ENCODE data around the gene PIM3.

- TF ChIP-seq CTCF (IDR thresholded peaks at IDR 0.05; ENCODE audit: control extremely low read depth in 1 of 3, insufficient read depth in 1 of 3, low read depth in 1 of 3, low read length in 3 of 3) (no peak), EP300 (IDR thresholded peaks at IDR 0.05; ENCODE audit: borderline replicate concordance in 1 of 2, low read depth in 2 of 2, low read length in 2 of 2) (no peak), POLR2AphosphoS5 (IDR thresholded peaks at IDR 0.05; ENCODE audit: low read depth, low read length) (no peak), SP1 (IDR thresholded peaks at IDR 0.05; ENCODE audit: low read depth, low read length) (no peak), ATF3 (IDR thresholded peaks at IDR 0.05; ENCODE audit: insufficient read depth, low read depth, low read length) (no peak), SUZ12 (IDR thresholded peaks at IDR 0.05; ENCODE audit: low read length) (no peak), TAF1 (IDR thresholded peaks at IDR 0.05; ENCODE audit: low read depth, low read length) (no peak), CHD2 (IDR thresholded peaks at IDR 0.05; ENCODE audit: low read length) (no peak), EZH2 (IDR thresholded peaks at IDR 0.05; ENCODE audit: low read depth, low read length, severe bottlenecking) (no peak), POLR2A (IDR thresholded peaks at IDR 0.05; ENCODE audit: control extremely low read depth in 1 of 2, low read depth in 2 of 2, low read length in 2 of 2) (no peak), TEAD4 (IDR thresholded peaks at IDR 0.05; ENCODE audit: low read depth, low read length) (no peak)
These were observed 37.6 kb downstream of the PIM3 start for GRCh38 chr22:49997932-49998717.

Measured in H1 (cell line).